GM21367 (cell line): ENCODE data around the gene LHPP.

Source experiments
- ATAC-seq: cut with Tn5 transposase; IDR thresholded peaks from one replicate; pipeline ENCODE4 v1.9.1; 2021; ENCODE audit not compliant: unreplicated experiment

The LHPP gene

GRCh38 chr10:124551097-124551496 lies 89.5 kb downstream of the LHPP start:
- ATAC-seq, result no peak

- no peak for ATAC-seq
Measured at GRCh38 chr10:124551755-124552154, 90.1 kb downstream of the LHPP start.

GRCh38 chr10:124552691-124553276 lies 91.2 kb downstream of the LHPP start:
- ATAC-seq, result no peak

- ATAC-seq, result no peak
Measured at GRCh38 chr10:124554085-124554858, 92.6 kb downstream of the LHPP start.

- ATAC-seq, result no peak
Measured at GRCh38 chr10:124557167-124557566, 95.5 kb downstream of the LHPP start.

- no peak for ATAC-seq
Measured at GRCh38 chr10:124557648-124558338, 96.2 kb downstream of the LHPP start.

- ATAC-seq, result no peak
Measured at GRCh38 chr10:124558339-124559321, 97.0 kb downstream of the LHPP start.

GRCh38 chr10:124559372-124560132 lies 97.9 kb downstream of the LHPP start:
- no peak for ATAC-seq

GRCh38 chr10:124560377-124561105 lies 98.9 kb downstream of the LHPP start:
- no peak for ATAC-seq

GRCh38 chr10:124561206-124561605 lies 99.6 kb downstream of the LHPP start:
- ATAC-seq, result no peak

GRCh38 chr10:124562425-124563060 lies 100.9 kb downstream of the LHPP start:
- no peak for ATAC-seq

GRCh38 chr10:124563320-124564040 lies 101.9 kb downstream of the LHPP start:
- no peak for ATAC-seq

- no peak for ATAC-seq
Measured at GRCh38 chr10:124564881-124565280, 103.3 kb downstream of the LHPP start.

GRCh38 chr10:124565565-124566221 lies 104.1 kb downstream of the LHPP start:
- ATAC-seq, result no peak

GRCh38 chr10:124566222-124566888 lies 104.7 kb downstream of the LHPP start:
- ATAC-seq, result no peak

- no peak for ATAC-seq
Measured at GRCh38 chr10:124566981-124567835, 105.6 kb downstream of the LHPP start.
